Activated naive CD4-positive, alpha-beta T cell treated with anti-CD3 and anti-CD28 coated beads, Interleukin-2, amount 10 ng/mL, durations not matched to agents 5 hours and 36 hours (primary cell): Measurements from ENCODE around the gene PSMB10. TPM values are rescaled to one million over a fixed set of nuclear protein-coding genes. Genes with fewer than 3 reads are reported as not detected.

Source experiments
- total RNA-seq, 2 experiments: library from RNA; stranded (reverse); gene quantifications; one replicate each; pipeline ENCODE4 v1.2.3, GENCODE V29; 2021

Gene PSMB10
- 100 to 1,000 TPM; 247 to 259 TPM for total RNA-seq

GRCh38 chr16:67936124-67936879 lies at the start of gene PSMB10:
Gene PSMB10 (minus strand): TSS chr16:67936850. CDS start chr16:67936749, 101 bp downstream.

GRCh38 chr16:67979955-67980678 lies 43.5 kb upstream of the PSMB10 start, which contains the start of gene DPEP3:
Gene DPEP3 (minus strand): TSS chr16:67980499. CDS start chr16:67980380, 119 bp downstream.

GRCh38 chr16:67968400-67969253 lies 32.0 kb upstream of the PSMB10 start, which contains the start of gene SLC12A4:
Gene SLC12A4 (minus strand): TSS chr16:67968637. CDS start chr16:67968553, 84 bp downstream.

GRCh38 chr16:67943619-67944504 lies 7.2 kb upstream of the PSMB10 start, which contains the start of gene LCAT:
Gene LCAT (minus strand): TSS chr16:67944120. CDS start chr16:67944101, 19 bp downstream.

GRCh38 chr16:67931712-67932461 lies 4.8 kb downstream of the PSMB10 start, which contains the start of gene CTRL:
Gene CTRL (minus strand): TSS chr16:67931862. CDS start chr16:67931852, 10 bp downstream.

GRCh38 chr16:67892899-67893742 lies 43.5 kb downstream of the PSMB10 start, which contains the start of gene PSKH1:
Gene PSKH1 (plus strand): TSS chr16:67893254. CDS start chr16:67908750, 15,496 bp downstream.

GRCh38 chr16:67884684-67885083 lies 52.0 kb downstream of the PSMB10 start, which contains the start of gene NRN1L:
Gene NRN1L (plus strand): TSS chr16:67884885. CDS start chr16:67884904, 19 bp downstream.

Other genes starting within 250 kb of the PSMB10 start
- 10 to 100 TPM; 14.3 to 14.8 TPM for gene GFOD2, start 217.5 kb downstream of the PSMB10 start, total RNA-seq
- gene RANBP10, start 130.3 kb downstream of the PSMB10 start, total RNA-seq = 10 to 100 TPM; 24.3 to 28.0 TPM
- under 1 TPM; 0.35 to 0.51 TPM for gene TSNAXIP1, start 130.0 kb downstream of the PSMB10 start, total RNA-seq
- 10 to 100 TPM; 42.1 to 42.6 TPM for gene THAP11, start 94.5 kb downstream of the PSMB10 start, total RNA-seq
- 100 to 1,000 TPM in 1 of 2 experiments, 10 to 100 TPM in 1; 99.1 to 101 TPM for gene NUTF2, start 89.9 kb downstream of the PSMB10 start, total RNA-seq
- gene CENPT, start 89.2 kb downstream of the PSMB10 start, total RNA-seq = 10 to 100 TPM; 55.1 to 62.1 TPM
- gene EDC4, start 63.8 kb downstream of the PSMB10 start, total RNA-seq = 100 to 1,000 TPM in 1 of 2 experiments, 10 to 100 TPM in 1; 95.0 to 104 TPM
- gene NRN1L, start 52.0 kb downstream of the PSMB10 start, total RNA-seq = 1 to 10 TPM; 1.3 to 2.0 TPM
- gene PSKH1, start 43.6 kb downstream of the PSMB10 start, total RNA-seq = 10 to 100 TPM; 19.8 to 22.2 TPM
- 1 to 10 TPM; 5.5 to 6.1 TPM for gene CTRL, start 5.0 kb downstream of the PSMB10 start, total RNA-seq
- 10 to 100 TPM; 14.6 to 15.1 TPM for gene LCAT, start 7.3 kb upstream of the PSMB10 start, total RNA-seq
- gene SLC12A4, start 31.8 kb upstream of the PSMB10 start, total RNA-seq = 10 to 100 TPM; 31.3 to 32.2 TPM
- gene DPEP3, start 43.6 kb upstream of the PSMB10 start, total RNA-seq = under 1 TPM in 1 of 2 experiments, not detected in 1; 0.14 TPM
- 10 to 100 TPM; 12.0 to 12.9 TPM for gene DPEP2, start 62.6 kb upstream of the PSMB10 start, total RNA-seq
- not detected for gene DPEP2NB, start 79.1 kb upstream of the PSMB10 start, total RNA-seq
- 10 to 100 TPM; 14.6 to 16.3 TPM for gene DDX28, start 86.4 kb upstream of the PSMB10 start, total RNA-seq
- gene DUS2, start 86.4 kb upstream of the PSMB10 start, total RNA-seq = 10 to 100 TPM; 18.9 to 20.8 TPM
- 100 to 1,000 TPM; 116 to 117 TPM for gene NFATC3, start 148.5 kb upstream of the PSMB10 start, total RNA-seq